Heart left ventricle (tissue), 16 donors: Measurements from ENCODE around the gene HAGHL. TPM values are rescaled to one million over a fixed set of nuclear protein-coding genes. Genes with fewer than 3 reads are reported as not detected.

Source experiments
- ATAC-seq, 4 donors: fragments of 200-7000 bp; cut with Tn5 transposase; one replicate each; pipeline ENCODE4 v1.9.1; 2020 to 2022; ENCODE audit warnings: moderate library complexity in 4 of 4, mild to moderate bottlenecking in 3 of 4, moderate number of reproducible peaks in 1 of 4
- DNase-seq, 5 donors: peaks; one replicate each; pipeline ENCODE4 v3.0.0-alpha.2; 2020
- H3K27ac ChIP-seq, 12 donors: fragments of 200-600 bp; sonication (generic) in 4 of 12; one replicate each; pipeline versions ENCODE4 v1.5.0 to v1.8.0; 2016 to 2022; ENCODE audit warnings: mild to moderate bottlenecking in 2 of 12
- H3K27me3 ChIP-seq, 9 donors: fragments of 200-600 bp; sonication (generic) in 2 of 9; one replicate each; pipeline versions ENCODE4 v1.5.1 to v1.8.0; 2016 to 2022; ENCODE audit warnings: mild to moderate bottlenecking in 3 of 9
- H3K36me3 ChIP-seq, 9 donors: fragments of 200-600 bp; sonication (generic) in 2 of 9; one replicate each; pipeline versions ENCODE4 v1.5.0 to v1.8.0; 2018 to 2022; ENCODE audit warnings: mild to moderate bottlenecking in 2 of 9
- H3K4me1 ChIP-seq, 12 donors: fragments of 200-600 bp; sonication (generic) in 4 of 12; one replicate each; pipeline versions ENCODE4 v1.5.0 to v1.8.0; 2016 to 2022; ENCODE audit warnings: mild to moderate bottlenecking in 3 of 12
- H3K4me3 ChIP-seq, 12 donors: fragments of 200-600 bp; sonication (generic) in 4 of 12; one replicate each; pipeline versions ENCODE4 v1.5.0 to v1.8.0; 2017 to 2022; ENCODE audit warnings: mild to moderate bottlenecking in 9 of 12, moderate library complexity in 4 of 12
- H3K9me3 ChIP-seq, 12 donors: fragments of 200-600 bp; sonication (generic) in 4 of 12; one replicate each; pipeline versions ENCODE4 v1.5.0 to v1.8.0; 2016 to 2022; ENCODE audit warnings: mild to moderate bottlenecking in 1 of 12
- CTCF ChIP-seq, 12 donors: fragments of 200-600 bp; sonication (generic) in 4 of 12; IDR thresholded peaks; one replicate each; pipeline versions ENCODE4 v1.5.0 to v1.8.0; 2018 to 2022; ENCODE audit warnings: antibody characterized with exemption in 12 of 12, mild to moderate bottlenecking in 5 of 12
- POLR2A ChIP-seq, 2 donors: fragments of 450-650 bp; IDR thresholded peaks; one replicate each; pipeline ENCODE4 v1.6.1; 2017; ENCODE audit warnings: antibody characterized with exemption in 2 of 2, mild to moderate bottlenecking in 2 of 2, moderate library complexity in 2 of 2
- WGBS, 4 donors: extraction: QIAGEN DNeasy Blood & Tissue Kit in 2 of 4; methylation state at CpG; one replicate each; pipeline versions ENCODE4 v1.1.5 to v1.1.7; 2013 to 2018; 5-methylcytosine and 5-hydroxymethylcytosine counted together
- intact Hi-C, 10 donors: fragments of 100-400 bp; cut with DNase I; formaldehyde crosslinking; loops; one replicate each; pipeline versions ENCODE4 v1.11.1 to v1.14.2; 2022
- polyA plus RNA-seq, 2 donors: library from polyadenylated mRNA; stranded (reverse); fragments of 200-250 nt; gene quantifications; one replicate each; pipeline ENCODE4 v1.2.3, GENCODE V29; 2013
- total RNA-seq, 9 donors: library from RNA; depleted of rRNA in 2 of 9; stranded (reverse); fragments of >200 nt in 2 of 9; fragmentation: NEBNext Ultra II Directional in 3 of 9; extraction: Animal tissue kit (Norgen Biotek cat#: 25700) in 3 of 9; gene quantifications; one replicate each; pipeline versions ENCODE4 v1.1.0 to v1.2.4, GENCODE V29; 2016 to 2023
- donor health status: ischemic (EF 13 %, LVEDD 7.1; RV severe dilation, severe dysfunction).
- donor health status: healthy with polysubstance abuse.
- donor health status: DM: no; HTN: yes; CAD: no.
- donor health status: DM: no; HTN: no; CAD: no.
- donor health status: ischemic (EF 25% LVEDD 6.9; RV normal size, moderate dysfunction).
- donor health status: ischemic (EF 25% LVEDD 5.7; RV mildly dilated, moderate dysfunction).
- donor health status: healthy.
- donor health status: DM: yes; HTN: yes; CAD: no.
- donor health status: ischemic (EF 35%, LVEDD 5.7; RV mildly dilated, moderate dysfunction).
- donor health status: nonischemic (EF 11% LVEDD 7.7; RV severe dilation, severe dysfunction).
- donor health status: DM: yes; HTN: yes; CAD: no.
- donor health status: PGD.
- donor health status: ischemic (EF 29% LVEDD 5.4; RV normal size, mild dysfunction).
- donor health status: nonischemic (EF 23%, LVEDD 6.1; RV moderate dilation, normal function).

HAGHL gene
- total and polyA plus RNA-seq, 11 donors: 5.0 to 44.2 (median 11.9) TPM

GRCh38 chr16:721765-722540, 5.0 kb upstream of the HAGHL start:
- Histone ChIP-seq H3K4me1 (peaks cover 4 to 47% (median 29%) of the 10 kb centered on the region in 12 donors), H3K4me3 (peak overlapping the region; percentile 58 to 92 (median 80)), H3K36me3 (peaks cover 0 to 6% (median 0%) of the 10 kb centered on the region in 9 donors), H3K27ac (peak overlapping the region; percentile 62 to 98 (median 94)), H3K27me3 (peaks cover 0 to 9% (median 0%) of the 10 kb centered on the region in 9 donors), H3K9me3 (no peaks in the 10 kb centered on the region)
- TF ChIP-seq POLR2A (IDR thresholded peaks at IDR 0.05) (no peak), CTCF (IDR thresholded peaks at IDR 0.05) (no peak)
- intact Hi-C loops: no loop called here
- ATAC-seq (no peak), DNase-seq (no peak)
- 82 to 89% (median 85%) methylated on average over 26 to 51 of the region's 51 CpGs for WGBS, 4 donors

- Histone ChIP-seq H3K9me3 (no peaks in the 10 kb centered on the region), H3K27me3 (peaks cover 0 to 18% (median 0%) of the 10 kb centered on the region in 9 donors), H3K27ac (no peak overlapping the region), H3K4me1 (peaks cover 8 to 52% (median 39%) of the 10 kb centered on the region in 12 donors), H3K4me3 (no peak overlapping the region), H3K36me3 (peaks cover 0 to 6% (median 0%) of the 10 kb centered on the region in 9 donors)
- 87 to 89% (median 88%) methylated on average over 16 to 24 of the region's 24 CpGs for WGBS, 4 donors
- DNase-seq: no peak
- no peak for TF ChIP-seq CTCF (IDR thresholded peaks at IDR 0.05)
- intact Hi-C loops: no loop called here
- no peak for ATAC-seq
These were observed 3.9 kb upstream of the HAGHL start for GRCh38 chr16:722835-723633.

DNA sequence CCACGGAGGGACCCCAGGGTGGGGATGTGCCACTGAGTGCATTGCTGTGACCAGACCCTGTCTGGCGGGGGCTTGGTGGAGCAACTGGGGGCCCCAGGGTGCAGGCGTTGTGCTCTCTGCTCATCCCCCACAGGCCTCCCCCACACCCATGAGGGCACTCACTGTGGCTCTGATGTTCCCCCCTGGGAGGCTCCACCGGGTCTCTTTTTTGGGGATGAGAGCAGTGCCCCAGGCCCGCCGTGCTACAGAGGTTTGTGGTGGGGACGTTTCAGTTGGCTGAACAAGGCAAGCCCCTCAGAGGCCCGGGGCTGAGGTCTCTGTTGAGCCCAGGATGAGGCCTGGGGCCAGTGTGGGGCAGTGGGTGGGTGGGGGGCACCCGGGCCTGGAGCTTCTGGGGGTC, 3.2 kb upstream of the HAGHL start:
- Histone ChIP-seq H3K36me3 (peaks cover 0 to 6% (median 0%) of the 10 kb centered on the region in 9 donors), H3K27ac (no peak overlapping the region), H3K4me3 (no peak overlapping the region), H3K9me3 (no peaks in the 10 kb centered on the region), H3K27me3 (peaks cover 0 to 24% (median 0%) of the 10 kb centered on the region in 9 donors), H3K4me1 (peaks cover 12 to 59% (median 45%) of the 10 kb centered on the region in 12 donors)
- intact Hi-C loops: no loop called here
- no peak for ATAC-seq
- TF ChIP-seq CTCF (IDR thresholded peaks at IDR 0.05) (no peak), POLR2A (IDR thresholded peaks at IDR 0.05) (no peak)
- DNase-seq: no peak
- WGBS, 4 donors: 70 to 90% (median 81%) methylated on average over 2 to 9 of the region's 9 CpGs
